Skeletal muscle tissue (tissue), 4 donors: ENCODE data around the gene FGD2. TPM values are rescaled to one million over a fixed set of nuclear protein-coding genes. Genes with fewer than 3 reads are reported as not detected.

Source experiments
- H3K27ac ChIP-seq: one replicate; pipeline ENCODE4 v1.7.0; 2013; ENCODE audit warnings: mild to moderate bottlenecking, low read depth, low read length, inconsistent platforms
- H3K27me3 ChIP-seq, 3 donors: one replicate each; pipeline ENCODE4 v1.7.0; 2013; ENCODE audit warnings: low read length in 3 of 3; ENCODE audit not compliant: control insufficient read depth in 3 of 3, insufficient read depth in 3 of 3
- H3K36me3 ChIP-seq, 3 donors: one replicate each; pipeline ENCODE4 v1.7.0; 2013; ENCODE audit warnings: low read length in 3 of 3; ENCODE audit not compliant: control insufficient read depth in 3 of 3, insufficient read depth in 3 of 3
- H3K4me1 ChIP-seq, 3 donors: one replicate each; pipeline ENCODE4 v1.7.0; 2013; ENCODE audit warnings: low read length in 3 of 3, mild to moderate bottlenecking in 3 of 3; ENCODE audit not compliant: control insufficient read depth in 3 of 3, insufficient read depth in 3 of 3
- H3K4me3 ChIP-seq, 3 donors: one replicate each; pipeline ENCODE4 v1.7.0; 2013; ENCODE audit warnings: low read length in 3 of 3
- H3K9ac ChIP-seq, 3 donors: one replicate each; pipeline ENCODE4 v1.7.0; 2013; ENCODE audit warnings: low read length in 3 of 3, mild to moderate bottlenecking in 3 of 3, moderate library complexity in 2 of 3, low read depth in 1 of 3
- H3K9me3 ChIP-seq, 3 donors: one replicate each; pipeline ENCODE4 v1.7.0; 2013; ENCODE audit warnings: low read length in 3 of 3; ENCODE audit not compliant: control insufficient read depth in 3 of 3
- total RNA-seq: library from RNA; depleted of rRNA; stranded (reverse); fragments of >200 nt; gene quantifications from one replicate; pipeline ENCODE4 v1.2.3, GENCODE V29; 2014
- donor health status: Osteomylitis.

The FGD2 gene
- total RNA-seq, 1 donor from 2014 or later: 7.3 TPM

DNA sequence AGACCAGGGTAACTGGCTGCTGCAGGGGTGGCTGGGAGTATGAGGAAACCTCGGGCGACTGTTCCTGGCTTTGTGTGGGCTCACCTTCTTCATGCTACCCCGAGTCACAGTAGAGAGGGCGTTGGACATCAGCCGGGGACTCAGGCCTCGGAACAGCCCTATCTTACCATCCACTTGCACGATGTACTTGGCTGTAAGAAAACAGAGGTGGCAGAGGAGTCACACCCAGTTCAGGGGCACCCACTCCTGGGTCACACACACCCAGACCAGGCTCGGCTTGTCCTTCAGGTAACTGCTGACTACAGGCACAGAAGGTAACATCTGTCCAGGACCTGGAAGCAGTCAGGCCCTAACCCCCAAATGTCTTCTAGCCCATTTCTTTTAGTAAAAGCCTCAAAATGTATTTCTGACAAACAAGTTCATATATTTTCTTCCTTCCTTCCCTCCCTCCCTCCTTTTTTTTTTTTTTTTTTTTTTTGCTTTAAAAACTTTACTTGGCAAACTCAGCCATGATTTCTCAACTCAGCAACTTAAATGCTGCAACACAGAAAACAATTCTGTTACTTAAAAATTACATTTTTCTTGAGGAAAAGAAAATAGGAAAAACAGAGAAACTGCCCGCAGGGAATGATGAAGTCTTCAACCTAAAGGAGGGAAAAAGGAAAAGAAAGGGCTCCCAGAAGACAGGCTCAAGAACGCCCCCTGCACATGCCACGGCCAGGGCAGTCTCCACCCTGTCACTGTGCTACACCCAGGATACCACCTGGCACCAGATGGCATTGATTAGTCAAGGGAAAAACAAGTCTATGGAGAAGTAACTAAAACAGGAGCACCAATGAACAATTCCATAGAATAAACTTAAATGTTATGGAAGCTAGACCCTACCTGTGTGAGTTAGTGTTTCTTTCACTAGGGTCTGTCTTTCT lies 26.8 kb upstream of the FGD2 start:
- peaks cover 32 to 42% (median 34%) of the 10 kb centered on the region in 3 donors for H3K4me1 ChIP-seq
- H3K9me3 ChIP-seq: no peaks in the 10 kb centered on the region
- no peak overlapping the region for H3K4me3 ChIP-seq
- H3K36me3 ChIP-seq: peaks cover 47 to 54% (median 51%) of the 10 kb centered on the region in 3 donors
- no peak overlapping the region for H3K9ac ChIP-seq
- no peaks in the 10 kb centered on the region for H3K27me3 ChIP-seq
- no peak overlapping the region for H3K27ac ChIP-seq

DNA sequence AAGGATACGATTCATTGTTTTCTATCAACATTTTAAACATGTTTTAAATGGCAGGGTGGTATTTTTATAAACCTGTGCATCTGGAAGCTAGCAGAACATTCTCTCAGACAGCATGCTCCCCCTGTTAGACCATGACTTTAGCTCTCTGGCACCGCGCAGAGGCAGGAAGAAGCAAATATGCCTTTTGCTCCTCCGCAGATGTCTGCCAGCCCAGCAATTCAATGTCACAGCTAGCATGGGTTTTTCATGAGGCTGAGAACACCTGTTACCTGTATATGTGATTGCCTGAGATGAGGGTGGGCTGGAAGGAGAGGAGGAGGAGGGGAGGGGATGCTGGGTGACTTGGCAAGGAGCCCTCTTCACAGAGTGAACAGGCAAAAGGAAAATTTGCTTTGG lies 26.1 kb upstream of the FGD2 start:
- Histone ChIP-seq H3K9me3 (no peaks in the 10 kb centered on the region), H3K9ac (peak overlapping the region in 2 of 3 donors; percentile 2 to 40), H3K4me3 (no peak overlapping the region), H3K27ac (peak overlapping the region; percentile 22), H3K4me1 (peaks cover 39 to 47% (median 41%) of the 10 kb centered on the region in 3 donors), H3K27me3 (no peaks in the 10 kb centered on the region), H3K36me3 (peaks cover 40 to 49% (median 45%) of the 10 kb centered on the region in 3 donors)

DNA sequence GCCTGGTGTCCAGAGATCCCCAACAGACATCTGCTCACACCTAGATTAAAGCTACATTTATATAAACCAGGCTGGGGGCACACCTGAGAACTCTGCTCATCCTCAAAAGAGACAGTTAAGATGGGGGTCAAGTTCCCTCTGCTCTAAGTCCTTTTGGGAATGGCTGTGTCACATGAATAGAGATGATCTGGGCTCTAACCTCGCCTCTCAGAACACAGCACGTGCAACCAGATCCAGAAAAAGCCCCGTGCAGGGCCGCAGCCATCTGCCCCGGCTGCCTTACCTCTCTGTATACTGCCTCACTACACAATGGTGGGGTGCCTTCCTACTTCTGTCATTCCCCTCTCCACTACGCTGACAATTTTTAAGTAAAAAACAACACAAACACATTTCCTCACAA lies 25.3 kb upstream of the FGD2 start:
- H3K36me3 ChIP-seq: peaks cover 32 to 41% (median 37%) of the 10 kb centered on the region in 3 donors
- peak overlapping the region in 2 of 3 donors; percentile 2 to 57 for H3K9ac ChIP-seq
- no peaks in the 10 kb centered on the region for H3K9me3 ChIP-seq
- peaks cover 47 to 55% (median 49%) of the 10 kb centered on the region in 3 donors for H3K4me1 ChIP-seq
- H3K27me3 ChIP-seq: no peaks in the 10 kb centered on the region
- H3K27ac ChIP-seq: peak overlapping the region; percentile 22
- no peak overlapping the region for H3K4me3 ChIP-seq

DNA sequence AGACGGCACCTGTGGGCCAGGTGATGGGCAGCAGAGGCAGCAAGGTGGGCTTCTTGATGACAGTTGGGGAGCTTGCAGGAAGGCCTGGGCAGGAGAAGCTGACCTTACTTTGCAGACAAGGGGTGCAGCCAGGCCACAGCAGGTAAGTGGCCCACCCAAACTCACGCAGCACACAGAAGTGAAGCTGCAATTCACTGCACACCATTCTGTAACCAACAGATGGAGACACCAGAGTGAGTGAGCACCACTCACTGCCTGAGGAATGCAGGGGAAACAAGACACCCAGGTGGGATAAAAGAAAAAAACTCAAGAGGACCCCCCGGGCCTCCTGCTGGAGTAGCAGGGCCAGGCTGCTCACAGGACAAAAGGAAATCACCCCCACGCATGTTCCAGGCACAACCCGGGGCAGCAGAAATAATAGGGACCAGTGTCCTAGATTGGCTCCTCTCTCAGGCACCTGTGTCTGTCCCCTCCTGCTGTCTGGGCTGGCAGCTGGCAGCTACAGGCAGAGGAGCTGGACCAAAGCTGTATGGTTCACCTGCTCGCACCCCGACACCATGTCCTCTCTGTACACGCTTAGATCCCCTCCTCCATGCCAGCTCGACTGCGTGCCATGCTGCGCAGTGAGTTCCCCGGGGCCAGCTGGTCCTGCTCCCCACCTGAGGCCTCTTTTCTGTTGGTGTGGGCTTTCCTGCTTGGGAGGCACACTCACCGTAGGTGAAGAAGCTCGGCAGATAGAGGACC lies 24.4 kb upstream of the FGD2 start:
- H3K9ac ChIP-seq: peak overlapping the region; percentile 2 to 57 (median 50)
- H3K27me3 ChIP-seq: no peaks in the 10 kb centered on the region
- H3K27ac ChIP-seq: no peak overlapping the region
- peaks cover 24 to 34% (median 29%) of the 10 kb centered on the region in 3 donors for H3K36me3 ChIP-seq
- H3K9me3 ChIP-seq: no peaks in the 10 kb centered on the region
- peak overlapping the region in 1 of 3 donors; percentile 35 for H3K4me3 ChIP-seq
- peaks cover 45 to 63% (median 49%) of the 10 kb centered on the region in 3 donors for H3K4me1 ChIP-seq

DNA sequence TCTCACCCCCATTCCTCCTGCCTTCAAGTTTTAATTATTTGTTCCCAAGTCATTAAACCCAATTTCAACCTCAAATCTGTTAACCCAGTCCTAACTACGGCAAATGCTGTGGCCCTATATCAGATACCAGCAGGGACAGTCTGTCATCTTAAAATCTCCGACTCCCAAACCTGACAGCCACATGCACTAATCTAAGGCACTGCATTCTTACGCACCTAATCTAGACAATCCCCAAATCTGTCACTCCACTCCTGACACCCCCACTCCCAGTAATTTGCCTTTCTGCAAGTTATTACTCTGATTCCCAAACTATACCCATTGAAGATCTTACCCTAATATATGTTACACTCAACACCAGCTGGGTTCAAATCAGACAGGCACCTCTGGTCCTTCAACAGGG lies 21.9 kb upstream of the FGD2 start:
- H3K27ac ChIP-seq: no peak overlapping the region
- H3K4me1 ChIP-seq: peaks cover 51 to 71% (median 59%) of the 10 kb centered on the region in 3 donors
- no peak overlapping the region for H3K4me3 ChIP-seq
- H3K27me3 ChIP-seq: no peaks in the 10 kb centered on the region
- H3K36me3 ChIP-seq: peaks cover 0 to 11% (median 5%) of the 10 kb centered on the region in 3 donors
- peak overlapping the region in 1 of 3 donors; percentile 26 for H3K9ac ChIP-seq
- no peaks in the 10 kb centered on the region for H3K9me3 ChIP-seq

DNA sequence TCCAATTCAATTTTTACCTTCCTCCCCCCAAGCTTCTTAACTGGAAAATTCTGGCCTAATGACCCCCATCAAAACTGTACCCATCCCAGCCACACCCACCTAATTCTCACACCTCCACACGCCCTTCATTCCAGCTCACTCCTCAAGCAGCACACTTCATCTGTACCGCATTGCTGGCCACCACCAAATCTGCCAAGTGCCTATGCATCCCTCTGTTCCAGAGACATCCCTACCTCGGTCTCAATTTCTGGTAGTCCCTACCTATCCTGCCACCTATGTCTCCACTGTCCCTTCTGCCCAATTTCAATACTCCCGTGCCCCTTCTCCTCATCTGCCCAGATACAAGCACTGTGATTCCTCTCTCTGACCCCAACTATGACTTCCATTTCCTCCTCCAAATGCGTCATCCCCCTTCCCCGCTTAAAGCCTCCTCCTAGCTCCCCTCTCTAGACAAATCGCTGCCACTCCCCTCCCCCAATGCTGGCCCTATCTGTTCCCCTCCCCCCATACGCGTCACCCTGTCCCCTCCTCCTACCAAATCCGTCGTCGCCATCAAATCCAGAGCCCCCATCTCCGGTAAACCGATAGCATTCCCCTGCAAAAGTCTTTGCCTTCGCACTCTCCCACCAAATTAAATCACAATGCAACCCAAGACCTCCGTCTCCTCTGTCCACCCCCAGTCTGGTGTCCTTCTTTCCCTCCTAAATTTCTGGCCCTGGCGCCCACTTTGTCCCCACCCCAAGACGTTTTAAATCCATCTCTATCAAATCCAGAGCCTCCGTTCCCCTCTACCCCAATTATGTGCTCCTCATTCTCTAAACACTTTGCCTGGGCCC lies 20.7 kb upstream of the FGD2 start:
- peak overlapping the region; percentile 97 for H3K27ac ChIP-seq
- H3K4me1 ChIP-seq: peaks cover 43 to 61% (median 51%) of the 10 kb centered on the region in 3 donors
- H3K9me3 ChIP-seq: no peaks in the 10 kb centered on the region

DNA sequence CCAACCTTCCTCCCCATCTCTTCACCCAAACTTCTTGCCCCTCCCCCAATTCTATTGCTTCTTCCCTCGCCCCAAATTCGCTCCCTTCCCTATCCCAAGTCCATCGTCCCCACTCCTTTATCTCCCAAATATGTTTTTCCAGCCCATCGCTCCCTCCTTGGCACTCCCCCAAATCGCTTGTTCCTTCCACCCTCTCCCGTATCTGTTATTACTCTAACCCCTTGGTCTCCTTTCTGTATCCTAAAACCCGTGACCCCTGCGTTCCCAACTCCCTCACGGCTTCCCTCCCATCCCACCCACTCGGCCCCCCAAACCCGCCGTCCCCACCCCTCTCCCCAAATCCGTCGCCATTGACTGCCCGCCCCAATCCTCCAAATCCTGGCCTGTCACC lies 20.0 kb upstream of the FGD2 start:
- peaks cover 37 to 55% (median 44%) of the 10 kb centered on the region in 3 donors for H3K4me1 ChIP-seq
- no peaks in the 10 kb centered on the region for H3K9me3 ChIP-seq
- H3K4me3 ChIP-seq: peak overlapping the region; percentile 85 to 95 (median 92)
- H3K27me3 ChIP-seq: no peaks in the 10 kb centered on the region
- H3K9ac ChIP-seq: peak overlapping the region; percentile 79 to 98 (median 95)
- peak overlapping the region; percentile 97 for H3K27ac ChIP-seq
- peaks cover 0 to 10% (median 4%) of the 10 kb centered on the region in 3 donors for H3K36me3 ChIP-seq

More for the DNA sequence above, 20.7 kb upstream of the FGD2 start:
- H3K4me3 ChIP-seq: peak overlapping the region; percentile 85 to 95 (median 92)
- peaks cover 0 to 10% (median 4%) of the 10 kb centered on the region in 3 donors for H3K36me3 ChIP-seq
- H3K9ac ChIP-seq: peak overlapping the region; percentile 79 to 98 (median 95)
- no peaks in the 10 kb centered on the region for H3K27me3 ChIP-seq

DNA sequence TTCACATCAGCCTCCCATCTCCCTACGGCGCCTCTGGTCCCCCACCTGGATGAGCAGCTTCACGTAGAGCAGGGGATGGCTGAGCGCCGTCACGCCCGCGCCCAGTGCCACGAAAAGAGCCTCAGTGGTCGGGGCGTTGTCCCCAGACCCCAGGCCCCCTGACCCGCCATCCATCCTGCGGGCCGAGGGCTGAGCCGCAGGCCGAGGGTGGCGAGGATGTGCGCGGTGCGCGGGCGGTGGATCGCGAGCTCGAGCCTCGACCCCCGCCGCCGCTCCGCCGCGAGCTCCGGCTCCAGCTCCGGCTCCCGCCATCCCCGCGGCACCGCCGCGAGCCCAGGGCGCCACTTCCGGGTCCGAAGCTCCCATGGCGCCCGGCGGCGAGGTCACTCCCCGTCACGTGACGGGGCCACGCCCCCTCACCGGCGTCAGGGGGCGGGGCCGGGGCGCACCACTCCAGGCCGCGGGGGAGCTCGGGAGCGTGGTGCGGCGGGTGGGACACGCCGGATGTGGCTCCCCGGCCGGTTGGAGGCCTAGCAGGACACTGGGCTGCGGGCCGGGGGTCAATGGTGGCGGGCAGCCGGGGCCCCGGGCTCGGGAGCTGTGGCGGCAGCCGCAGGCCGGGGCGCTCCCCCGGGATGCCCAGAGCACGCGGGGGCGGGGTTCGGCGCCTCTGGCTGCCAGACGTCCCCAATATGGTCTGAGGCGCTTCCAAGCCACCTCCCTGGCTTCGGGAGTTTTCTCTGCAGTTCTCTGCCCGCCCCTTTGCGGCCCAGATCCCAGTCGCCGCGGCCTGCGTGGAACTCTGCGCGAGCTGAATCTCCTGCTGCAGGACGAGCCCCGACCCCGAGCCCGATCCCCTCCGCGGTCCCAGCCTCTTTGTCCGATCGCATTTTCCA lies 19.4 kb upstream of the FGD2 start, which contains the start of gene MTCH1:
MTCH1 (minus strand) TSS at position 389 of the 896 bp plus-strand sequence; CDS start at position 366, 23 bp downstream.
- Histone ChIP-seq H3K36me3 (peaks cover 0 to 4% (median 4%) of the 10 kb centered on the region in 3 donors), H3K9me3 (no peaks in the 10 kb centered on the region), H3K9ac (peak within 1 kb of the TSS; percentile 95 to 98 (median 98)), H3K4me1 (peaks cover 31 to 48% (median 38%) of the 10 kb centered on the region in 3 donors), H3K27ac (peak within 1 kb of the TSS; percentile 97), H3K4me3 (peak within 1 kb of the TSS; percentile 85 to 95 (median 92)), H3K27me3 (no peaks in the 10 kb centered on the region)
